Brain microvascular endothelial cell (primary cell): Measurements from ENCODE around the gene ISG20L2.

Source experiments
- DNase-seq: peaks from one replicate; pipeline ENCODE4 v3.0.0-alpha.2; 2020
- H3K27ac ChIP-seq: fragments of 250-450 bp; sonication (Bioruptor Pico); 2 replicates; pipeline ENCODE4 v1.5.1; 2020; ENCODE audit warnings: mild to moderate bottlenecking, moderate library complexity
- H3K27me3 ChIP-seq: fragments of 250-450 bp; sonication (Bioruptor Pico); replicated peaks from 2 replicates; pipeline ENCODE4 v1.5.1; 2020; ENCODE audit warnings: mild to moderate bottlenecking
- H3K36me3 ChIP-seq: fragments of 250-450 bp; sonication (Bioruptor Pico); replicated peaks from 2 replicates; pipeline ENCODE4 v1.5.1; 2020; ENCODE audit warnings: mild to moderate bottlenecking
- H3K4me3 ChIP-seq: 2 replicates; pipeline ENCODE4 v1.5.1; 2011; ENCODE audit warnings: low read depth, mild to moderate bottlenecking, control low read depth, low read length, moderate library complexity
- in situ Hi-C: cut with HindIII; loops from 2 replicates; pipeline ENCODE4 v1.10.0; 2017; ENCODE audit warnings: low sequenced_read_pairs, low pct_ligation_motif_present
- TF ChIP-seq, protein P1 (sequence below): IDR thresholded peaks from 2 replicates; pipeline ENCODE4 v1.5.1; 2011; ENCODE audit warnings: low read depth, mild to moderate bottlenecking, moderate library complexity, low read length, control low read depth, inconsistent platforms; ENCODE audit errors: missing control alignments

ISG20L2 gene

DNA sequence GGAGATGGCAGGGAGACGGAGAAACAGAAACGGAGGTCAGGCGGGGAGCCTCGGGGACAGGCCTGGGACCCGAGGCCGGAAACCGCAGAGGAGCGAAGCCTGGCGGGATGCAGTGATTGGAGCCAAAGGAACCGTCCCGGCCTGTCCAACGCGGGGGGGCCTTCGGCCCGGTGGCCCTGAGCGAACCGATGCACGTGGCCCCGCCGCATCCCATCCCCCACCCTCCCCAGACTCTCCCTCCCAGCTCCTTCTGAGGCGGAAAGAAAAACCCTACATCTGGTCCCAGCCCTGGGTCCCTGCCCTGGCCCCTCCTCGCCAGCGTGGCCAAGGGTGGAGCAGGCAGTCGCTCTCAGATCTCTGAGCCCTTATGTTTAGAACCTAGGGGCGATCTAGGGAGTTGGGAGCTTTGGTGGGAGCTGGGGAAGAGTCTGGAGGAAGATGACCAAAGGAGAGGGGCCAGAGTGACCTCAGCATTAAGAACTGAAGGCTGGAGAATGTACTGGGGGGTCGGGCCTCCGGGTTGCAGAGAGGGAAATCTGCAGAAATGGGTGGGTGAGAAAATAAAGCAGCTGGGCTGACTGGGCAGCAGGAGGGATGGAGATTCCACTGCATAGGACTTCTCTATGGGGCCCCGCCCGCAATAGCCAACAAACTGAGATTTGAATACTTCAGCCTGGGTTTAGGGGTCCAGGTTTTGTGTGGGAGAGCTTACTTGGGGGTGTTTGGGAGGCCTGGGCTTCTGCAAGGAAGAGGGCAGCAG is 21.7 kb downstream of the ISG20L2 start:
- Histone ChIP-seq H3K27ac (no peak overlapping the region), H3K36me3 (no peaks in the 10 kb centered on the region), H3K4me3 (peak overlapping the region; percentile 40), H3K27me3 (no peaks in the 10 kb centered on the region)
- in situ Hi-C loops = no loop called here
- DNase-seq = no peak
- TF ChIP-seq, protein P1, sequence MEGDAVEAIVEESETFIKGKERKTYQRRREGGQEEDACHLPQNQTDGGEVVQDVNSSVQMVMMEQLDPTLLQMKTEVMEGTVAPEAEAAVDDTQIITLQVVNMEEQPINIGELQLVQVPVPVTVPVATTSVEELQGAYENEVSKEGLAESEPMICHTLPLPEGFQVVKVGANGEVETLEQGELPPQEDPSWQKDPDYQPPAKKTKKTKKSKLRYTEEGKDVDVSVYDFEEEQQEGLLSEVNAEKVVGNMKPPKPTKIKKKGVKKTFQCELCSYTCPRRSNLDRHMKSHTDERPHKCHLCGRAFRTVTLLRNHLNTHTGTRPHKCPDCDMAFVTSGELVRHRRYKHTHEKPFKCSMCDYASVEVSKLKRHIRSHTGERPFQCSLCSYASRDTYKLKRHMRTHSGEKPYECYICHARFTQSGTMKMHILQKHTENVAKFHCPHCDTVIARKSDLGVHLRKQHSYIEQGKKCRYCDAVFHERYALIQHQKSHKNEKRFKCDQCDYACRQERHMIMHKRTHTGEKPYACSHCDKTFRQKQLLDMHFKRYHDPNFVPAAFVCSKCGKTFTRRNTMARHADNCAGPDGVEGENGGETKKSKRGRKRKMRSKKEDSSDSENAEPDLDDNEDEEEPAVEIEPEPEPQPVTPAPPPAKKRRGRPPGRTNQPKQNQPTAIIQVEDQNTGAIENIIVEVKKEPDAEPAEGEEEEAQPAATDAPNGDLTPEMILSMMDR = no peak

DNA sequence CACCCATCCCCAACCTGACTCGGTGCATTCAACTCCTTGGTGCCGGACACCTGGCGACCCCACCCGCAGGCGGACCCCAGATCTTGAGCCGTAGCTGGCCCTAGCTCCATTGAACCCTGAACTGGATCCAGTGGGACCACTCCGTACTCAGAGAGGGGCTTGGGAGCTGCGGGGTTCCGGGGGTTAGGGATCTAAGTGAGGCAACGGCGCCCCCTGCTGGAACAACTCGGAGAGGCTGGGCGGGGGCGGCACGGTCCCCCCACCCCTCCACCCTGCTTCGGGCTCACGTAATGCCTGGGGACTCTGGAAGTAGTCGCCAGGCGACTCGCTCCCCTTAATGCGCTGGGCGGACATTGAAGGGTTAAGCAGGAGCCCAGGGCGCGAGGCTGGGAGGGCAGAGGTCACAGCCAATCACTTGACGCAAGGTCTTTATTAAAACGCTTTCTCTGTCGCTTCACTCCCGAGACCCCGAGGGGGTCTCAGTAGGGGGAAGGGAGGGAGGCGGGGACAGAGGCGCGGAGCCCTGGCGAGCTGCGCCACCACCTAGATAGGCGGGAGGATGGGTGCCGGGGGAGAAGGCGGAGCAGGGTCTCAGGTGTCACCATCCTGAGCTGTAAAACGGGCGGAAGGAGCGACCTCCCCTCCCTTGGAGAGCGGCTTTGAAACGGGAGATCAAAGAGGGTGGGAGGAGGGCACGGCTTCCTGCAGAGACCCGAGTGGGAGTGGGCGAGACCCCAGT is 22.5 kb downstream of the ISG20L2 start:
- TF ChIP-seq, protein P1 = peak; percentile 79
- no peaks in the 10 kb centered on the region for H3K27me3 ChIP-seq
- no peak for DNase-seq
- peak overlapping the region; percentile 40 for H3K4me3 ChIP-seq
- H3K27ac ChIP-seq = no peak overlapping the region
- in situ Hi-C loops = no loop called here
- no peaks in the 10 kb centered on the region for H3K36me3 ChIP-seq

DNA sequence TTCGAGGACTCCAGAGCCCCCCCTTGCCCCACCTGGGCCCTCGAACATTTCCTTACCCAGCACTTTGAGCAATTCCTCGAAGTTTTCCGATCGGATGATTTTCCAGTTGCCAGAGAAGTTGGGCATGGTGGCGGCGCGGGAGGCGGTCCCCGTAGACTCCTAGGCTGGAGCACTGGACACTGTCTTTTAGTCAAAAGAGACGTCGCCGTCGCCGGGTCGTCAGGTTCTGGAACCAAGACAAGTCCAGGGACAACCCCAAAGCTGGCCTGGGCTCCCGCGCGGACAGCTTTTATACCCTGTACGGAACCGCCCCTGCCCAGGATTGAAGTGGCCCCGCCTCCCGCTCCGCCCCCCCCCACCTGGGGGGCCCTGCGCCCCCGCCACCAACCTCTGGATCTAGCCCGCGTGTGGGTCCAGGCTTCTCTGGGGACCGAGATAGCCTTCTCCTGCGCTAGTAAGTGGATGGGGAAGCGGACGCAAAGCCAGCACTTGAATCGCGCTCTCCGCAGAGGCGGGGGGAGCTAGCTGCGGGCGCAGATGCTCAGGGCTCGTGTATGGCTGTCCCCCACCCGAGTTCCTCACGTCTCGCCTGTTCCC is 23.1 kb downstream of the ISG20L2 start, which contains the start of gene CRABP2:
TSS of gene CRABP2 (minus strand) at position 263 of the 597 bp plus-strand sequence. CDS start at position 126, 137 bp downstream.
- DNase-seq = no peak
- H3K27me3 ChIP-seq = no peaks in the 10 kb centered on the region
- no peak within 1 kb of the TSS for H3K27ac ChIP-seq
- in situ Hi-C loops = no loop called here
- H3K36me3 ChIP-seq = no peaks in the 10 kb centered on the region
- TF ChIP-seq, protein P1 = no peak
- H3K4me3 ChIP-seq = peak within 1 kb of the TSS; percentile 40

DNA sequence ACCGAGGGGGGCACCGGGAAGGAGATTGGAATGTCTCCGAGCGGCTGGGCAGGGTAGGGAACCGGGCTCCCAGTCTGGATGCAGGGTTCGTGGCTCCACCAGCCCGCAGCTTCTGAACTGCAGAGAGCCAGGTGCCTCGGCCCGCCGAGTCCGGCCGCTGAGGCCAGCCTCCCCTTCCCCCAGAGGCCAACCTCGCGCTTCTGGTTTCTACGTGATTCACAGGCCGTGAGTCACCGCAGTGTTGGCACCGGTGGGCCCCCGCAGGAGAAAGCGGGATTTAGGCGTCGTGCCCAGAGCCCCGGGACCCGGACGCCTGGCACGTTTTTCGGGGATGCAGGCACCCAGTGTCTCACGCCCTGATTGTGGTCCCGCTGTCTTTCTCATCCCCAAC is 23.6 kb downstream of the ISG20L2 start:
- DNase-seq = peak; percentile 40
- no peak overlapping the region for H3K27ac ChIP-seq

DNA sequence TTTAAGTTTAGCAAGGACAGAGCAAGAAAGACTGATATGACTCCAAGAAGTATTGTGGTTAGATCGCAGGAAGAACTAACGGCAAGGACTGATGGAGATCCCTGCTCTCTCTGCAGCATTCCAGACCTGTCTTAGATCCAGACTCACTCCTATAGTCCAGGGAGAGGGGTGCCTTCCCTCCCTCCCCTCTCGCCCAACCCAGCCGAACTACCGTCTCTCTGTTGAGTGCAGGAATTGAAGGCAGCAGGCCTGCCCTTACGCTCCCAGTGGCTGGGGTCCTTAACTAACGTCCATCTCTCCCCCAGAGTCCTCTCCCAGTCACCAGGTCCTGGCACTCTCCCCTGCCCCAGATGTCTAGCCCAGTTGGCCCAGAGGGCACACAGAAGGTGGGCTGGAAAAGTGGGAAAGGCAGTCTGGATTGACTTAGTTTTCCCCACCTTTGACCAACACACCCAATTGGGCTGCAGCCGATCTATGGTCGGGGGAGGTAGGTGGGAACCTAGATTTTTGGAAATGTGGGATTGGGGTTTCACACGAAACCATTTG is 24.3 kb downstream of the ISG20L2 start:
- no peak for DNase-seq
- no peaks in the 10 kb centered on the region for H3K27me3 ChIP-seq

More for the DNA sequence above, 23.6 kb downstream of the ISG20L2 start:
- TF ChIP-seq, protein P1 = no peak
- peak overlapping the region; percentile 40 for H3K4me3 ChIP-seq
- in situ Hi-C loops = no loop called here
- no peaks in the 10 kb centered on the region for H3K27me3 ChIP-seq
- H3K36me3 ChIP-seq = no peaks in the 10 kb centered on the region

More for the DNA sequence above, 24.3 kb downstream of the ISG20L2 start:
- TF ChIP-seq, protein P1 = no peak
- H3K36me3 ChIP-seq = no peaks in the 10 kb centered on the region
- no peak overlapping the region for H3K27ac ChIP-seq
- in situ Hi-C loops = no loop called here
- no peak overlapping the region for H3K4me3 ChIP-seq
